OCI-LY7 (cell line): ENCODE results near the gene CNBD2. TPM values are rescaled to one million over a fixed set of nuclear protein-coding genes. Genes with fewer than 3 reads are reported as not detected.

Experiments
- BruUV-seq: library from RNA; stranded (reverse); fragments of 400-500 nt; replicated peaks from 2 replicates; lab custom pipeline; 2021; lab: Mats Ljungman, UMichigan
- CTCF ChIA-PET: fragments of 300-600 bp; sonication (Branson Sonifier 250); formaldehyde crosslinking; loops from one replicate; lab custom pipeline; 2022; ENCODE audit warnings: antibody characterized with exemption; ENCODE audit not compliant: unreplicated experiment; lab: Charles Lee
- POLR2A ChIA-PET: fragments of 300-600 bp; sonication (Branson Sonifier 250); formaldehyde crosslinking; loops from one replicate; lab custom pipeline; 2022; ENCODE audit warnings: antibody characterized with exemption; lab: Charles Lee
- DNase-seq: peaks from one replicate; pipeline ENCODE4 v3.0.0-alpha.2; 2015; ENCODE audit warnings: low spot score
- H2AFZ ChIP-seq: fragments of 200-600 bp; sonication (generic), shearing (Covaris generic); 2 replicates; pipeline ENCODE4 v1.6.1; 2014; ENCODE audit warnings: mild to moderate bottlenecking, antibody characterized with exemption, low read length, moderate library complexity
- H3K27ac ChIP-seq: fragments of 200-600 bp; sonication (generic); 2 replicates; pipeline ENCODE4 v1.5.1; 2014; ENCODE audit warnings: mixed run types, low read depth, mild to moderate bottlenecking, moderate library complexity, low read length, inconsistent platforms; ENCODE audit not compliant: poor library complexity, severe bottlenecking
- H3K36me3 ChIP-seq: fragments of 200-600 bp; sonication (generic); 2 replicates; pipeline ENCODE4 v1.6.1; 2014; ENCODE audit warnings: mild to moderate bottlenecking, antibody characterized with exemption, low read length, moderate library complexity, mixed read lengths; ENCODE audit not compliant: insufficient read depth
- H3K4me1 ChIP-seq: fragments of 200-600 bp; sonication (generic); 2 replicates; pipeline ENCODE4 v1.5.1; 2014; ENCODE audit warnings: mild to moderate bottlenecking, low read length; ENCODE audit not compliant: insufficient read depth, poor library complexity, severe bottlenecking
- H3K4me2 ChIP-seq: fragments of 200-600 bp; sonication (generic); 2 replicates; pipeline ENCODE4 v1.6.1; 2014; ENCODE audit warnings: mild to moderate bottlenecking, low read length
- H3K4me3 ChIP-seq: fragments of 200-600 bp; sonication (generic); 2 replicates; pipeline ENCODE4 v1.5.1; 2014; ENCODE audit warnings: mild to moderate bottlenecking, low read depth, low read length; ENCODE audit not compliant: poor library complexity, severe bottlenecking
- H3K79me2 ChIP-seq: fragments of 200-600 bp; sonication (generic); 2 replicates; pipeline ENCODE4 v1.6.1; 2016; ENCODE audit warnings: low read depth, mild to moderate bottlenecking, low read length, moderate library complexity, mixed read lengths; ENCODE audit not compliant: insufficient read depth
- H3K9me2 ChIP-seq: fragments of 200-600 bp; sonication (generic); 2 replicates; pipeline ENCODE4 v1.6.1; 2016; ENCODE audit warnings: mild to moderate bottlenecking, low read length, mixed read lengths; ENCODE audit not compliant: insufficient read depth
- H3K9me3 ChIP-seq: fragments of 200-600 bp; sonication (generic); 2 replicates; pipeline ENCODE4 v1.6.1; 2014; ENCODE audit warnings: mild to moderate bottlenecking, mixed run types, low read length, mixed read lengths
- H4K20me1 ChIP-seq: fragments of 200-600 bp; sonication (generic); 2 replicates; pipeline ENCODE4 v1.6.1; 2014; ENCODE audit warnings: mild to moderate bottlenecking, antibody characterized with exemption, low read length, moderate library complexity, mixed read lengths; ENCODE audit not compliant: insufficient read depth
- CTCF ChIP-seq: fragments of 200-600 bp; sonication (generic); conservative IDR thresholded peaks from 2 replicates; pipeline ENCODE4 v1.5.1; 2014; ENCODE audit warnings: mild to moderate bottlenecking, antibody characterized with exemption, low read length, moderate library complexity, mixed read lengths
- EZH2phosphoT487 ChIP-seq: fragments of 200-600 bp; sonication (generic); IDR thresholded peaks from 2 replicates; pipeline ENCODE4 v1.6.1; 2018; ENCODE audit warnings: low read depth, borderline replicate concordance, mild to moderate bottlenecking, mixed run types, antibody characterized with exemption, low read length, moderate library complexity, mixed read lengths
- intact Hi-C: fragments of 100-400 bp; cut with micrococcal nuclease; formaldehyde crosslinking; loops from one replicate; pipeline ENCODE4 v1.10.0; 2022; ENCODE audit not compliant: unreplicated experiment
- total RNA-seq, 2 experiments: library from RNA; depleted of rRNA in 1 of 2; stranded (reverse); fragments of >200 nt in 1 of 2; shearing (Covaris generic) in 1 of 2; gene quantifications; 2 replicates each; pipeline ENCODE4 v1.2.3, GENCODE V29; 2014 to 2022

CNBD2 gene
- total RNA-seq, 2 experiments from 2014 or later, result 10.4 to 10.5 TPM

GRCh38 chr20:36040571-36040970, 72.2 kb downstream of the CNBD2 start:
- peaks cover 10% of the 10 kb centered on the region for H3K36me3 ChIP-seq
- no peaks in the 10 kb centered on the region for H3K9me3 ChIP-seq
- H3K27ac ChIP-seq, result no peak overlapping the region
- H3K4me1 ChIP-seq, result no peaks in the 10 kb centered on the region
- no peak overlapping the region for H3K4me3 ChIP-seq
- intact Hi-C loops, result no loop called here
- no peak overlapping the region for H3K4me2 ChIP-seq
- ChIA-PET POLR2A (no interaction called here), CTCF (no interaction called here)
- no TSS peak for BruUV-seq
- H3K79me2 ChIP-seq, result peaks cover 6% of the 10 kb centered on the region; the same call in 1 of the 2 replicates
- TF ChIP-seq CTCF, result no peak
- no peak for TF ChIP-seq EZH2phosphoT487
- peaks cover 3% of the 10 kb centered on the region; the same call in 1 of the 2 replicates for H4K20me1 ChIP-seq
- H3K9me2 ChIP-seq, result no peaks in the 10 kb centered on the region
- H2AFZ ChIP-seq, result no peak overlapping the region
- no peak for DNase-seq

GRCh38 chr20:36043441-36043840, 75.1 kb downstream of the CNBD2 start:
- no peak overlapping the region for H2AFZ ChIP-seq
- H3K9me3 ChIP-seq, result no peaks in the 10 kb centered on the region
- no peak overlapping the region for H3K27ac ChIP-seq
- H3K9me2 ChIP-seq, result no peaks in the 10 kb centered on the region
- H3K4me1 ChIP-seq, result peaks cover 4% of the 10 kb centered on the region
- no peak for TF ChIP-seq EZH2phosphoT487
- TF ChIP-seq CTCF, result no peak
- POLR2A ChIA-PET, result interaction anchor here (0.9 kb wide), 1 partner anchor 10 kb away, joined by 3 read pairs; no protein-coding TSS in a partner anchor
- peaks cover 31% of the 10 kb centered on the region for H3K79me2 ChIP-seq
- H3K4me2 ChIP-seq, result no peak overlapping the region
- H3K4me3 ChIP-seq, result no peak overlapping the region
- DNase-seq, result no peak
- intact Hi-C loops, result no loop called here
- H4K20me1 ChIP-seq, result peaks cover 7% of the 10 kb centered on the region
- BruUV-seq, result no TSS peak
- peaks cover 36% of the 10 kb centered on the region for H3K36me3 ChIP-seq
- CTCF ChIA-PET, result no interaction called here

DNA sequence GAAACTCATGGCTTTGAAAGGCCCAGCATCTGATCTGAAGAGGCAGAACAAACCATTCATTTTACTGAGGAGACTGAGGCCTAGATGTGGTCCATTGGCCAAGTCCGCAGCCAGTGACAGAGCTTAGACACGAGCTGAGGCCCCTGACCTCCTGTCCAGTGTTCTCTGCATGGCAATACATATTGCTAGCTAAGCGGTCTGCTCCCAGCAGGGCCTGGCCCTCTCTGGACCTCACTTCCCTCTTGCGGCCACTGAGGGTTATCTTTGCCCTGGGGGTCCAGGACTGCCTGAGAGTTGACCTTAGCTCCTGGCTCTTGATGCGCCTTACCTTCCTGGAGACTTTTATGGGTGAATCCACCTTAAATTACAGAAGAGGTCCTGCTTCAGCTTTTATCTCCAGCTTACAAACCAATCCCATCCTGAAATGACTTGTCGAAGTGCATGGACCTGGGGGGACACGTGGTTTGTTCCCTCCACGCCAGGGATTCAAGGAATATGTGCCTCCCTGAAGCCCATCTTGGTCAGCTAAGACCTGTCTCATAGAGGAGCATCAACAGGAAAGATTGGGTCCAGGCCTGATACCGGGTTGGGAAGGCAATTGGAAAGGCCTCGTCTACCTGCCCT, 75.6 kb downstream of the CNBD2 start:
- intact Hi-C loops, result no loop called here
- no peak for TF ChIP-seq CTCF
- TF ChIP-seq EZH2phosphoT487, result no peak
- Histone ChIP-seq H3K4me1 (peaks cover 4% of the 10 kb centered on the region), H3K4me3 (no peak overlapping the region), H3K9me2 (no peaks in the 10 kb centered on the region), H3K79me2 (peaks cover 36% of the 10 kb centered on the region), H3K4me2 (no peak overlapping the region), H3K36me3 (peaks cover 42% of the 10 kb centered on the region), H3K27ac (no peak overlapping the region), H2AFZ (no peak overlapping the region), H3K9me3 (no peaks in the 10 kb centered on the region), H4K20me1 (peaks cover 13% of the 10 kb centered on the region)
- ChIA-PET CTCF (no interaction called here), POLR2A (interaction anchor here (0.9 kb wide), 1 partner anchor 9 kb away, joined by 3 read pairs; no protein-coding TSS in a partner anchor)
- no peak for DNase-seq
- BruUV-seq, result no TSS peak
